ENCODE measurements around the gene KLF14. TPM values are rescaled to one million over a fixed set of nuclear protein-coding genes. Genes with fewer than 3 reads are reported as not detected.
"Not testable (repeated sequence)": the region's sequence is repeated elsewhere in the genome, so short reads cannot be mapped to it uniquely, and the experiment has no call there.

KLF14 gene
- polyA plus RNA-seq, 3 donors from 2014 or later, result not detected

GRCh38 chr7:130699686-130700085 is 34.3 kb downstream of the KLF14 start:
- Mint-ChIP-seq H3K27me3 (ENCODE audit: low read depth in 3 of 3) (peaks cover 0 to 10% (median 6%) of the 10 kb centered on the region in 3 donors), H3K27ac (no peak overlapping the region), H3K9me3 (no peaks in the 10 kb centered on the region), H3K4me3 (no peak overlapping the region), H3K4me1 (no peaks in the 10 kb centered on the region), H3K36me3 (no peaks in the 10 kb centered on the region)
- no peak for DNase-seq

- H3K27ac Mint-ChIP-seq, result no peak overlapping the region
- DNase-seq, result no peak
- no peaks in the 10 kb centered on the region for H3K9me3 Mint-ChIP-seq
- no peaks in the 10 kb centered on the region for H3K36me3 Mint-ChIP-seq
- no peak overlapping the region for H3K4me3 Mint-ChIP-seq
- peaks cover 4 to 12% (median 6%) of the 10 kb centered on the region in 3 donors for H3K27me3 Mint-ChIP-seq (ENCODE audit: low read depth in 3 of 3)
- no peaks in the 10 kb centered on the region for H3K4me1 Mint-ChIP-seq
Measured at GRCh38 chr7:130697820-130698219, 36.2 kb downstream of the KLF14 start.

GRCh38 chr7:130695840-130696239 is 38.2 kb downstream of the KLF14 start:
- Mint-ChIP-seq H3K4me3 (no peak overlapping the region), H3K9me3 (peaks cover 0 to 16% (median 7%) of the 10 kb centered on the region in 6 donors), H3K27ac (no peak overlapping the region), H3K36me3 (peaks cover 0 to 4% (median 0%) of the 10 kb centered on the region in 3 donors), H3K4me1 (no peaks in the 10 kb centered on the region), H3K27me3 (ENCODE audit: low read depth in 3 of 3) (peaks cover 2 to 9% (median 5%) of the 10 kb centered on the region in 3 donors)
- no peak for DNase-seq

- not testable (repeated sequence) for H3K4me3 Mint-ChIP-seq; H3K27ac Mint-ChIP-seq; DNase-seq; H3K4me1 Mint-ChIP-seq; H3K27me3 Mint-ChIP-seq (ENCODE audit: low read depth in 3 of 3); H3K36me3 Mint-ChIP-seq
- H3K9me3 Mint-ChIP-seq, result peaks cover 0 to 16% (median 11%) of the 10 kb centered on the region in 6 donors
Measured at GRCh38 chr7:130692396-130692795, 41.6 kb downstream of the KLF14 start.

- Mint-ChIP-seq H3K27ac (no peak overlapping the region), H3K4me3 (no peak overlapping the region), H3K4me1 (no peaks in the 10 kb centered on the region), H3K27me3 (ENCODE audit: low read depth in 3 of 3) (peaks cover 5 to 11% (median 7%) of the 10 kb centered on the region in 3 donors), H3K36me3 (peaks cover 0 to 8% (median 0%) of the 10 kb centered on the region in 3 donors), H3K9me3 (peaks cover 0 to 23% (median 11%) of the 10 kb centered on the region in 6 donors)
- DNase-seq, result no peak
Measured at GRCh38 chr7:130689683-130690082, 44.3 kb downstream of the KLF14 start.

GRCh38 chr7:130683026-130683425 is 51.0 kb downstream of the KLF14 start:
- H3K27ac Mint-ChIP-seq, result no peak overlapping the region
- no peak for DNase-seq
- no peak overlapping the region for H3K4me3 Mint-ChIP-seq
- H3K9me3 Mint-ChIP-seq, result peaks cover 0 to 8% (median 0%) of the 10 kb centered on the region in 6 donors
- H3K4me1 Mint-ChIP-seq, result no peaks in the 10 kb centered on the region
- H3K36me3 Mint-ChIP-seq, result no peaks in the 10 kb centered on the region
- H3K27me3 Mint-ChIP-seq (ENCODE audit: low read depth in 3 of 3), result peaks cover 2 to 15% (median 7%) of the 10 kb centered on the region in 3 donors

Other genes starting within 250 kb of the KLF14 start
- gene MEST, start 242.1 kb downstream of the KLF14 start, polyA plus RNA-seq, result 10 to 100 TPM in 1 of 3 donors, 1 to 10 TPM in 1, under 1 TPM in 1; 0.53 to 12.9 (median 3.0) TPM
- gene COPG2, start 65.5 kb downstream of the KLF14 start, polyA plus RNA-seq, result 1 to 10 TPM in 2 of 3 donors, not detected in 1; 1.5 to 2.1 TPM
- gene TSGA13, start 47.7 kb downstream of the KLF14 start, polyA plus RNA-seq, result not detected

All from immature natural killer cell (primary cell).